ENCODE data around the gene RASA2.

DNA sequence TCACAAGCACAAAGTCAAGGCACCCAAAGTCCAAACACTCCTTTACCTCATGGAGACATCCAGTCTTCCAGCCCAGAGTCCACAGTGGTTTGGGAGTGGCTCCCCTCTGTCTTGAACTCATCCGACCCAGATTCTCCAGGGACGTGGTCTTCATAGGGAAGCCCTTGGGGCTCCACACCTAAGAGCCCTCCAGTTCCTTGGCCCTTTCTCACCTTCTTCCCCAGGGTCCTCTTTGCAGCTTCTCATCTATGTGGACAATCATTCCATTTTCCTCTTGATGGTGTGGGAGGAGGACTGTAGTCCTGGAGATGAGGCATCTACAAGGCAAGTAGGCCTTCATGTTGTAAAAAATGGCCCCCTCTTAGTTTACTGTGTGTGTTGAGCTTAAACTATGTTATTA lies 164.0 kb downstream of the RASA2 start:
- TF ChIP-seq, protein P1, sequence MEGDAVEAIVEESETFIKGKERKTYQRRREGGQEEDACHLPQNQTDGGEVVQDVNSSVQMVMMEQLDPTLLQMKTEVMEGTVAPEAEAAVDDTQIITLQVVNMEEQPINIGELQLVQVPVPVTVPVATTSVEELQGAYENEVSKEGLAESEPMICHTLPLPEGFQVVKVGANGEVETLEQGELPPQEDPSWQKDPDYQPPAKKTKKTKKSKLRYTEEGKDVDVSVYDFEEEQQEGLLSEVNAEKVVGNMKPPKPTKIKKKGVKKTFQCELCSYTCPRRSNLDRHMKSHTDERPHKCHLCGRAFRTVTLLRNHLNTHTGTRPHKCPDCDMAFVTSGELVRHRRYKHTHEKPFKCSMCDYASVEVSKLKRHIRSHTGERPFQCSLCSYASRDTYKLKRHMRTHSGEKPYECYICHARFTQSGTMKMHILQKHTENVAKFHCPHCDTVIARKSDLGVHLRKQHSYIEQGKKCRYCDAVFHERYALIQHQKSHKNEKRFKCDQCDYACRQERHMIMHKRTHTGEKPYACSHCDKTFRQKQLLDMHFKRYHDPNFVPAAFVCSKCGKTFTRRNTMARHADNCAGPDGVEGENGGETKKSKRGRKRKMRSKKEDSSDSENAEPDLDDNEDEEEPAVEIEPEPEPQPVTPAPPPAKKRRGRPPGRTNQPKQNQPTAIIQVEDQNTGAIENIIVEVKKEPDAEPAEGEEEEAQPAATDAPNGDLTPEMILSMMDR (IDR thresholded peaks at IDR 0.05): no peak
- TF ChIP-seq POLR2AphosphoS5 (IDR thresholded peaks at IDR 0.05): no peak

Data from stomach (tissue), 4 donors.